HCT116 (cell line): ENCODE data around the gene FLT3LG. TPM values are rescaled to one million over a fixed set of nuclear protein-coding genes. Genes with fewer than 3 reads are reported as not detected.

Experiments used
- ATAC-seq: fragments of 200-7000 bp; cut with Tn5 transposase; 2 replicates; pipeline ENCODE4 v1.9.1; 2020; ENCODE audit warnings: mild to moderate bottlenecking, moderate library complexity
- BruUV-seq: library from RNA; stranded (reverse); fragments of 400-500 nt; replicated peaks from 2 replicates; lab custom pipeline; 2021; lab: Mats Ljungman, UMichigan
- CTCF ChIA-PET: fragments of 300-600 bp; sonication (Branson Sonifier 250); formaldehyde crosslinking; loops from one replicate; lab custom pipeline; 2021; ENCODE audit warnings: antibody characterized with exemption; lab: Charles Lee
- POLR2A ChIA-PET: fragments of 300-600, 350-600 bp; sonication (Branson Sonifier 250); formaldehyde crosslinking; loops from one replicate; lab custom pipeline; 2021; ENCODE audit warnings: antibody characterized with exemption; lab: Charles Lee
- RAD21 ChIA-PET, 2 experiments: fragments of 300-600 bp; sonication (Branson Sonifier 250); formaldehyde crosslinking; loops; one replicate each; lab custom pipeline; 2023; ENCODE audit warnings: low total read pairs in 2 of 2; ENCODE audit not compliant: uncharacterized antibody in 2 of 2, unreplicated experiment in 2 of 2, low non-redundant PET in 1 of 2; lab: Charles Lee
- DNase-seq: peaks from one replicate; pipeline ENCODE4 v3.0.0-alpha.2; 2010; ENCODE audit warnings: low read depth, low spot score
- H2AFZ ChIP-seq: fragments of 200-600 bp; shearing (Covaris generic), sonication (generic); 2 replicates; pipeline ENCODE4 v1.6.1; 2017; ENCODE audit warnings: low read depth, mixed run types, mixed read lengths, antibody characterized with exemption, low read length; ENCODE audit not compliant: poor library complexity, severe bottlenecking
- H3K27ac ChIP-seq: 2 replicates; pipeline ENCODE4 v1.5.1; 2012; ENCODE audit warnings: low read depth, low read length
- H3K27me3 ChIP-seq: fragments of 200-600 bp; sonication (generic); 2 replicates; pipeline ENCODE4 v1.6.1; 2016; ENCODE audit warnings: mixed run types, low read length, mixed read lengths; ENCODE audit not compliant: insufficient read depth
- H3K36me3 ChIP-seq, 2 experiments: fragments of 200-500 bp in 1 of 2; fragments of 200-600 bp in 1 of 2; sonication (Bioruptor generic) in 1 of 2; sonication (generic) in 1 of 2; 2 replicates each; pipeline versions ENCODE4 v1.5.1 to v1.6.1; 2014 to 2016; ENCODE audit warnings: low read length in 2 of 2, inconsistent platforms in 1 of 2, mixed read lengths in 1 of 2, mixed run types in 1 of 2; ENCODE audit not compliant: insufficient read depth in 2 of 2, control insufficient read depth in 1 of 2
- H3K4me1 ChIP-seq, 2 experiments: fragments of 200-600 bp in 1 of 2; sonication (generic) in 1 of 2; 2 replicates each; pipeline versions ENCODE4 v1.5.1 to v1.6.1; 2012 to 2017; ENCODE audit warnings: low read length in 2 of 2, inconsistent platforms in 1 of 2, mild to moderate bottlenecking in 1 of 2, mixed read lengths in 1 of 2, mixed run types in 1 of 2, moderate library complexity in 1 of 2; ENCODE audit not compliant: insufficient read depth in 2 of 2, control insufficient read depth in 1 of 2
- H3K4me2 ChIP-seq: fragments of 200-600 bp; sonication (generic); 2 replicates; pipeline ENCODE4 v1.6.1; 2017; ENCODE audit warnings: mixed run types, low read length, mixed read lengths
- H3K4me3 ChIP-seq, 2 experiments: fragments of 200-600 bp in 1 of 2; sonication (generic) in 1 of 2; replicated peaks in 1 of 2; 2 replicates each; pipeline ENCODE4 v1.5.1; 2011 to 2016; ENCODE audit warnings: low read length in 2 of 2, control low read depth in 1 of 2, low read depth in 1 of 2, mild to moderate bottlenecking in 1 of 2, mixed read lengths in 1 of 2, mixed run types in 1 of 2
- H3K79me2 ChIP-seq: fragments of 200-600 bp; sonication (generic); 2 replicates; pipeline ENCODE4 v1.6.1; 2017; ENCODE audit warnings: mild to moderate bottlenecking, mixed run types, low read length, moderate library complexity, mixed read lengths; ENCODE audit not compliant: insufficient read depth
- H3K9ac ChIP-seq: fragments of 200-600 bp; sonication (generic); 2 replicates; pipeline ENCODE4 v1.6.1; 2016; ENCODE audit warnings: low read length, mixed read lengths
- H3K9me2 ChIP-seq: fragments of 200-600 bp; sonication (generic), shearing (Covaris generic); 2 replicates; pipeline ENCODE4 v1.6.1; 2017; ENCODE audit warnings: mixed run types, mild to moderate bottlenecking, moderate library complexity; ENCODE audit not compliant: insufficient read depth
- H3K9me3 ChIP-seq, 2 experiments: fragments of 200-500 bp in 1 of 2; fragments of 200-600 bp in 1 of 2; sonication (Bioruptor generic) in 1 of 2; sonication (generic) in 1 of 2; 2 replicates each; pipeline ENCODE4 v1.6.1; 2014 to 2017; ENCODE audit warnings: low read length in 2 of 2, mixed read lengths in 2 of 2, inconsistent platforms in 1 of 2, low read depth in 1 of 2, mild to moderate bottlenecking in 1 of 2, mixed run types in 1 of 2, moderate library complexity in 1 of 2; ENCODE audit not compliant: control insufficient read depth in 1 of 2, insufficient read depth in 1 of 2
- H4K20me1 ChIP-seq: fragments of 200-600 bp; sonication (generic), shearing (Covaris generic); 2 replicates; pipeline ENCODE4 v1.6.1; 2017; ENCODE audit warnings: mixed run types, mild to moderate bottlenecking, moderate library complexity; ENCODE audit not compliant: insufficient read depth
- ATF3 ChIP-seq: IDR thresholded peaks from 2 replicates; pipeline ENCODE4 v1.6.1; 2012
- CBX3 ChIP-seq: IDR thresholded peaks from 2 replicates; pipeline ENCODE4 v1.6.1; 2012; ENCODE audit warnings: low read depth
- CEBPB ChIP-seq: IDR thresholded peaks from 2 replicates; pipeline ENCODE4 v1.6.1; 2012; ENCODE audit warnings: low read depth
- EGR1 ChIP-seq: IDR thresholded peaks from 2 replicates; pipeline ENCODE4 v1.6.1; 2012; ENCODE audit warnings: low read depth
- ELF1 ChIP-seq: IDR thresholded peaks from 2 replicates; pipeline ENCODE4 v1.6.1; 2012; ENCODE audit warnings: low read depth, borderline replicate concordance
- JUND ChIP-seq: IDR thresholded peaks from 2 replicates; pipeline ENCODE4 v1.6.1; 2012
- POLR2A ChIP-seq: IDR thresholded peaks from 2 replicates; pipeline ENCODE4 v1.7.0; 2011; ENCODE audit warnings: borderline replicate concordance; ENCODE audit not compliant: insufficient read depth, insufficient read length; ENCODE audit errors: extremely low read depth
- POLR2AphosphoS5 ChIP-seq: IDR thresholded peaks from 2 replicates; pipeline ENCODE4 v1.6.1; 2011; ENCODE audit warnings: mild to moderate bottlenecking, low read depth, low read length, moderate library complexity
- RAD21 ChIP-seq: IDR thresholded peaks from 2 replicates; pipeline ENCODE4 v1.6.1; 2012; ENCODE audit warnings: low read depth, mild to moderate bottlenecking
- REST ChIP-seq: IDR thresholded peaks from 2 replicates; pipeline ENCODE4 v1.6.1; 2012; ENCODE audit warnings: low read depth
- SIN3A ChIP-seq: IDR thresholded peaks from 2 replicates; pipeline ENCODE4 v1.6.1; 2012; ENCODE audit warnings: low read depth
- SP1 ChIP-seq: IDR thresholded peaks from 2 replicates; pipeline ENCODE4 v1.6.1; 2012; ENCODE audit warnings: low read depth
- YY1 ChIP-seq: IDR thresholded peaks from 2 replicates; pipeline ENCODE4 v1.6.1; 2011; ENCODE audit warnings: low read length, low read depth, moderate library complexity, mild to moderate bottlenecking; ENCODE audit not compliant: insufficient replicate concordance; ENCODE audit errors: extremely low read depth
- ZFX ChIP-seq: fragments of 450-650 bp; IDR thresholded peaks from 2 replicates; pipeline ENCODE4 v1.6.1; 2017
- ZNF274 ChIP-seq: fragments of 200-500 bp; sonication (Bioruptor generic); IDR thresholded peaks from 2 replicates; pipeline ENCODE4 v1.6.1; 2014; ENCODE audit warnings: mild to moderate bottlenecking, low read depth, low read length, inconsistent platforms
- intact Hi-C: fragments of 100-400 bp; cut with micrococcal nuclease; formaldehyde crosslinking; loops from 2 replicates; pipeline ENCODE4 v1.10.0; 2022
- total RNA-seq: library from RNA; stranded (reverse); gene quantifications from one replicate; pipeline ENCODE4 v1.2.1, GENCODE V29; 2021; ENCODE audit not compliant: unreplicated experiment
- TF ChIP-seq, protein P1 (sequence below), 3 experiments: fragments of 200-600 bp in 1 of 3; sonication (generic) in 1 of 3; IDR thresholded peaks in 2 of 3; conservative IDR thresholded peaks in 1 of 3; 2 replicates each; pipeline ENCODE4 v1.5.1; 2012 to 2017; ENCODE audit warnings: low read depth in 2 of 3, low read length in 2 of 3, antibody characterized with exemption in 1 of 3, borderline replicate concordance in 1 of 3, control low read depth in 1 of 3, mild to moderate bottlenecking in 1 of 3, mixed read lengths in 1 of 3, mixed run types in 1 of 3, moderate library complexity in 1 of 3; ENCODE audit not compliant: insufficient read depth in 1 of 3
- TF ChIP-seq, protein P2 (sequence below): IDR thresholded peaks from 2 replicates; pipeline ENCODE4 v1.6.1; 2012

FLT3LG gene
- total RNA-seq, 1 experiment from 2014 or later: 3.8 TPM

GRCh38 chr19:49456326-49456725 is 17.7 kb upstream of the FLT3LG start:
- ATAC-seq: no peak
- BruUV-seq: no TSS peak
- RAD21 ChIA-PET: no interaction called here
- POLR2A ChIA-PET: no interaction called here
- H2AFZ ChIP-seq: no peak overlapping the region
- no peak overlapping the region for H3K4me3 ChIP-seq
- no peaks in the 10 kb centered on the region for H3K9me3 ChIP-seq
- peaks cover 10 to 19% of the 10 kb centered on the region in 2 experiments; a peak in 2 of 4 replicates for H3K4me1 ChIP-seq
- H3K9ac ChIP-seq: no peak overlapping the region
- no peaks in the 10 kb centered on the region for H4K20me1 ChIP-seq
- H3K4me2 ChIP-seq: no peak overlapping the region
- CTCF ChIA-PET: interaction anchor here (1.5 kb wide), 1 partner anchor 17 kb away, joined by 5 read pairs; the partner anchor contains the start of gene FLT3LG
- no peak for TF ChIP-seq SP1
- TF ChIP-seq, protein P1, sequence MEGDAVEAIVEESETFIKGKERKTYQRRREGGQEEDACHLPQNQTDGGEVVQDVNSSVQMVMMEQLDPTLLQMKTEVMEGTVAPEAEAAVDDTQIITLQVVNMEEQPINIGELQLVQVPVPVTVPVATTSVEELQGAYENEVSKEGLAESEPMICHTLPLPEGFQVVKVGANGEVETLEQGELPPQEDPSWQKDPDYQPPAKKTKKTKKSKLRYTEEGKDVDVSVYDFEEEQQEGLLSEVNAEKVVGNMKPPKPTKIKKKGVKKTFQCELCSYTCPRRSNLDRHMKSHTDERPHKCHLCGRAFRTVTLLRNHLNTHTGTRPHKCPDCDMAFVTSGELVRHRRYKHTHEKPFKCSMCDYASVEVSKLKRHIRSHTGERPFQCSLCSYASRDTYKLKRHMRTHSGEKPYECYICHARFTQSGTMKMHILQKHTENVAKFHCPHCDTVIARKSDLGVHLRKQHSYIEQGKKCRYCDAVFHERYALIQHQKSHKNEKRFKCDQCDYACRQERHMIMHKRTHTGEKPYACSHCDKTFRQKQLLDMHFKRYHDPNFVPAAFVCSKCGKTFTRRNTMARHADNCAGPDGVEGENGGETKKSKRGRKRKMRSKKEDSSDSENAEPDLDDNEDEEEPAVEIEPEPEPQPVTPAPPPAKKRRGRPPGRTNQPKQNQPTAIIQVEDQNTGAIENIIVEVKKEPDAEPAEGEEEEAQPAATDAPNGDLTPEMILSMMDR (IDR thresholded peaks at IDR 0.05 in 2 of 3, conservative IDR thresholded peaks at IDR 0.05 in 1 of 3; ENCODE audit: borderline replicate concordance in 1 of 3, insufficient read depth in 1 of 3, low read depth in 2 of 3, low read length in 2 of 3): no peak
- no peak for TF ChIP-seq POLR2AphosphoS5
- TF ChIP-seq CBX3: no peak
- no peak for TF ChIP-seq ELF1
- no peak for TF ChIP-seq ZNF274
- no peak for TF ChIP-seq YY1
- TF ChIP-seq CEBPB: no peak
- no peak for TF ChIP-seq JUND
- TF ChIP-seq EGR1: no peak
- no peak for TF ChIP-seq ZFX
- TF ChIP-seq POLR2A: no peak
- TF ChIP-seq ATF3: no peak
- TF ChIP-seq, protein P2, sequence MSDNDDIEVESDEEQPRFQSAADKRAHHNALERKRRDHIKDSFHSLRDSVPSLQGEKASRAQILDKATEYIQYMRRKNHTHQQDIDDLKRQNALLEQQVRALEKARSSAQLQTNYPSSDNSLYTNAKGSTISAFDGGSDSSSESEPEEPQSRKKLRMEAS: no peak
- TF ChIP-seq REST: no peak
- TF ChIP-seq SIN3A: no peak
- no peak for TF ChIP-seq RAD21
- TF ChIP-seq, all 23 proteins: peak for 0
- intact Hi-C loops: no loop called here
- Histone ChIP-seq H3K27ac (no peak overlapping the region), H3K9me2 (no peaks in the 10 kb centered on the region), H3K36me3 (no peaks in the 10 kb centered on the region), H3K79me2 (peaks cover 19% of the 10 kb centered on the region), H3K27me3 (no peaks in the 10 kb centered on the region)
- no peak for DNase-seq
